ENCODE measurements around the gene NYNRIN. TPM values are rescaled to one million over a fixed set of nuclear protein-coding genes. Genes with fewer than 3 reads are reported as not detected.

Gene NYNRIN
- total RNA-seq, 4 donors from 2014 or later: 6.9 to 19.9 (median 11.5) TPM

DNA sequence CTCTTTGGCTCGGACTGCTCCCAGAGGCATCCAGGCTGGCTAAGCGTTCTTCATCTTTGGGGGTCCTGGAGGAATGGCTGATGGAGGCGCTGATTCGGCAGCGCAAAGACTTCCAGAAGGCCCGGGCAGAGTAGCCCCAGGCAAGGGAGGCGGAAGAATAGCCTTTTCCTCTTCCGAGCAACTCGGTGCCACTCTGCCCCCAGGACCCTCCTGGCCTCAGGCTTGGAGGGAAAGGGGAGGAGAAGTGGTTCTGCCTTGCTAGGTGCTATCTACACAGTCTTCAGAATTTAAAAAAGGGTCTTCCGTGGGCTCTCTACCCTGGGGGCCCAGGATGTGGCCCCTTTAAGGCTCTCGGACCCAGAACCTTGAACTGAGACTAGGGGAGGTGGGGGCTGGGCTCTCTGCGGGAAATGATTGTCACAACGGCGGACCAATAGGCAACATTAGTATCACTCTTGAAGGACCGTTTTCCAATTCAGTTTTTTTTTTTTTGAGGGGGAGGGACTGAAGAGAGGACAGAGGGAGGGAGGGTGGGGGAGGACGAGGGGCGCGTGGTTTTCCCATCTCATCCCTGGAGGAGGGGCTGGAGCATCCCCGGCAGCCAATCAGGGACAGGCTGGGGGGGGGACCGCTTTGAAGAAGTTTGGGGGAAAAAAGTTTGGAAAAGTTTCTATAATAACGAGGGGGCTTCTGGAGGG lies 31.1 kb upstream of the NYNRIN start, which contains the start of gene NFATC4:
Gene NFATC4 (plus strand): TSS at position 671 of the 698 bp plus-strand sequence. CDS start 157 bp downstream, outside the sequence.
- TF ChIP-seq POLR2AphosphoS5 (IDR thresholded peaks at IDR 0.05) (peak; percentile 3), POLR2A (IDR thresholded peaks at IDR 0.05) (no peak), EP300 (IDR thresholded peaks at IDR 0.05) (no peak)
- TF ChIP-seq, protein P1, sequence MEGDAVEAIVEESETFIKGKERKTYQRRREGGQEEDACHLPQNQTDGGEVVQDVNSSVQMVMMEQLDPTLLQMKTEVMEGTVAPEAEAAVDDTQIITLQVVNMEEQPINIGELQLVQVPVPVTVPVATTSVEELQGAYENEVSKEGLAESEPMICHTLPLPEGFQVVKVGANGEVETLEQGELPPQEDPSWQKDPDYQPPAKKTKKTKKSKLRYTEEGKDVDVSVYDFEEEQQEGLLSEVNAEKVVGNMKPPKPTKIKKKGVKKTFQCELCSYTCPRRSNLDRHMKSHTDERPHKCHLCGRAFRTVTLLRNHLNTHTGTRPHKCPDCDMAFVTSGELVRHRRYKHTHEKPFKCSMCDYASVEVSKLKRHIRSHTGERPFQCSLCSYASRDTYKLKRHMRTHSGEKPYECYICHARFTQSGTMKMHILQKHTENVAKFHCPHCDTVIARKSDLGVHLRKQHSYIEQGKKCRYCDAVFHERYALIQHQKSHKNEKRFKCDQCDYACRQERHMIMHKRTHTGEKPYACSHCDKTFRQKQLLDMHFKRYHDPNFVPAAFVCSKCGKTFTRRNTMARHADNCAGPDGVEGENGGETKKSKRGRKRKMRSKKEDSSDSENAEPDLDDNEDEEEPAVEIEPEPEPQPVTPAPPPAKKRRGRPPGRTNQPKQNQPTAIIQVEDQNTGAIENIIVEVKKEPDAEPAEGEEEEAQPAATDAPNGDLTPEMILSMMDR (IDR thresholded peaks at IDR 0.05): no peak
- peak; percentile 57 for ATAC-seq
- H3K27ac ChIP-seq: peak within 1 kb of the TSS; percentile 95 to 99 (median 97)
- peaks cover 0 to 76% (median 19%) of the 10 kb centered on the region in 3 donors for H3K4me1 ChIP-seq
- WGBS, 2 donors (ENCODE audit: low coverage in 1 of 2): 0% methylated on average over 3 to 8 of the region's 21 CpGs
- H3K27me3 ChIP-seq: no peaks in the 10 kb centered on the region
- peaks cover 0 to 11% of the 10 kb centered on the region in 2 donors for H3K36me3 ChIP-seq
- H3K9me3 ChIP-seq: no peaks in the 10 kb centered on the region
- peak within 1 kb of the TSS; percentile 85 to 87 for H3K4me3 ChIP-seq

DNA sequence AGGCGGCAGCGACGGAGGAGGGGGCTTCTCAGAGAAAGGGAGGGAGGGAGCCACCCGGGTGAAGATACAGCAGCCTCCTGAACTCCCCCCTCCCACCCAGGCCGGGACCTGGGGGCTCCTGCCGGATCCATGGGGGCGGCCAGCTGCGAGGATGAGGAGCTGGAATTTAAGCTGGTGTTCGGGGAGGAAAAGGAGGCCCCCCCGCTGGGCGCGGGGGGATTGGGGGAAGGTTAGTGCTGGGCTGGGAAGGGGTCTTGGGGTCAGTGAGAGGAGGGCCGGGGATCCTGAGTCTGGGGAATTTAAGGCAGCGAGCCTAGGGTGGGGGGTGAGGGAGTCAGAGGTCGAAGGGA lies 30.6 kb upstream of the NYNRIN start:
- TF ChIP-seq POLR2A (IDR thresholded peaks at IDR 0.05) (peak in 1 of 2 donors; percentile 13), EP300 (IDR thresholded peaks at IDR 0.05) (no peak)
- H3K36me3 ChIP-seq: peaks cover 0 to 16% of the 10 kb centered on the region in 2 donors
- peaks cover 0 to 82% (median 19%) of the 10 kb centered on the region in 3 donors for H3K4me1 ChIP-seq
- H3K4me3 ChIP-seq: peak overlapping the region; percentile 85 to 87
- H3K9me3 ChIP-seq: no peaks in the 10 kb centered on the region
- peak overlapping the region; percentile 95 to 99 (median 97) for H3K27ac ChIP-seq
- ATAC-seq: no peak
- WGBS, 2 donors (ENCODE audit: low coverage in 1 of 2): 0 to 5% methylated on average over 4 to 10 of the region's 15 CpGs
- H3K27me3 ChIP-seq: no peaks in the 10 kb centered on the region

DNA sequence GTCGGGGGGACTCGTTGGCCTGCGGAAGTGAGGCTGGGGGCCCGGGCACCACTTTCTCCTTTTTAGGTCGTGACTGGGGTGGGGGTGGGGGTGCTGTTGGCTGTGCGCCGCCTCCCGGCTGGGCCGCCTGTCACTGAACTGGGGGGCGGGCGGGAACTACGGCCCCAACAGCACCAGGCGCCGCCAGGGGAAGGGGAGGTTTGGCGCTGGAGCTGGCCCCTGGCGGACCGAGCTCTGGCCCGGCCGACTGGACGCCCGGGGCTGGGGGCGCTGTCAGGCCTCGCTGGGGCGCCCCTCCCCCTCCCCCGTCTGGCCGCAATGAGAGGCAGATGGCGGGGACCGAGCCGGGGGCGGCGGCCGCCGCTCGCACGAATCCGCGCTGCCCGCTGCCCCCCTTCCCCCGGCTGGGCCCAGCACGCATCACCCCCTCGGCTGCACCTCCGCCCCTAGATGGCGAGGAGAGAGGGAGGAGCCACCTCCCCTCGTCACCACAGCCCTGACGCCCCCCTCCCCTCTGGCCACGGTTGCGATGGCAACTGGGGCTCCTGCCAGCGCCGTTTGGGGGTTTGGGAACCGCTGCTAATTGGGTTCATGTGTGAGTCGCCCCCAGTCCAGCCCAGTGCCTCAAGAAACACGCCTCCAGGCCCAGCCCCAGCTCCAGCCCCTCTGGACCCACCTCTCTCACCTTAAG lies 30.1 kb upstream of the NYNRIN start:
- Histone ChIP-seq H3K4me3 (peak overlapping the region; percentile 85 to 87), H3K4me1 (peaks cover 0 to 82% (median 19%) of the 10 kb centered on the region in 3 donors), H3K27me3 (no peaks in the 10 kb centered on the region), H3K27ac (peak overlapping the region; percentile 95 to 99 (median 97)), H3K9me3 (no peaks in the 10 kb centered on the region), H3K36me3 (peaks cover 0 to 21% of the 10 kb centered on the region in 2 donors)
- peak; percentile 27 to 46 for TF ChIP-seq POLR2A (IDR thresholded peaks at IDR 0.05)
- no peak for TF ChIP-seq EP300 (IDR thresholded peaks at IDR 0.05)
- peak; percentile 8 for TF ChIP-seq POLR2AphosphoS5 (IDR thresholded peaks at IDR 0.05)
- TF ChIP-seq, protein P1 (IDR thresholded peaks at IDR 0.05): peak in 1 of 4 experiments; percentile 34
- no peak for ATAC-seq
- WGBS, 2 donors (ENCODE audit: low coverage in 1 of 2): 7% methylated on average over 5 of the region's 52 CpGs; no CpG with 5 or more reads in 1 of the 2 donors

DNA sequence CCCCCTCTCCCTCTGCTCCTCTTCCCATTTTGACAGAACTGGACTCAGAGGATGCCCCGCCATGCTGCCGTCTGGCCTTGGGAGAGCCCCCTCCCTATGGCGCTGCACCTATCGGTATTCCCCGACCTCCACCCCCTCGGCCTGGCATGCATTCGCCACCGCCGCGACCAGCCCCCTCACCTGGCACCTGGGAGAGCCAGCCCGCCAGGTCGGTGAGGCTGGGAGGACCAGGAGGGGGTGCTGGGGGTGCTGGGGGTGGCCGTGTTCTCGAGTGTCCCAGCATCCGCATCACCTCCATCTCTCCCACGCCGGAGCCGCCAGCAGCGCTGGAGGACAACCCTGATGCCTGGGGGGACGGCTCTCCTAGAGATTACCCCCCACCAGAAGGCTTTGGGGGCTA lies 29.3 kb upstream of the NYNRIN start:
- H3K4me3 ChIP-seq: peak overlapping the region in 1 of 2 donors; percentile 85
- TF ChIP-seq, protein P1 (IDR thresholded peaks at IDR 0.05): no peak
- TF ChIP-seq POLR2A (IDR thresholded peaks at IDR 0.05) (no peak), POLR2AphosphoS5 (IDR thresholded peaks at IDR 0.05) (no peak), EP300 (IDR thresholded peaks at IDR 0.05) (no peak)
- H3K36me3 ChIP-seq: peaks cover 0 to 29% of the 10 kb centered on the region in 2 donors
- no peak for ATAC-seq
- peak overlapping the region; percentile 95 to 99 (median 97) for H3K27ac ChIP-seq
- H3K4me1 ChIP-seq: peaks cover 0 to 82% (median 19%) of the 10 kb centered on the region in 3 donors
- H3K27me3 ChIP-seq: no peaks in the 10 kb centered on the region
- WGBS, 2 donors (ENCODE audit: low coverage in 1 of 2): 65% methylated on average over 7 of the region's 20 CpGs; no CpG with 5 or more reads in 1 of the 2 donors
- H3K9me3 ChIP-seq: no peaks in the 10 kb centered on the region

DNA sequence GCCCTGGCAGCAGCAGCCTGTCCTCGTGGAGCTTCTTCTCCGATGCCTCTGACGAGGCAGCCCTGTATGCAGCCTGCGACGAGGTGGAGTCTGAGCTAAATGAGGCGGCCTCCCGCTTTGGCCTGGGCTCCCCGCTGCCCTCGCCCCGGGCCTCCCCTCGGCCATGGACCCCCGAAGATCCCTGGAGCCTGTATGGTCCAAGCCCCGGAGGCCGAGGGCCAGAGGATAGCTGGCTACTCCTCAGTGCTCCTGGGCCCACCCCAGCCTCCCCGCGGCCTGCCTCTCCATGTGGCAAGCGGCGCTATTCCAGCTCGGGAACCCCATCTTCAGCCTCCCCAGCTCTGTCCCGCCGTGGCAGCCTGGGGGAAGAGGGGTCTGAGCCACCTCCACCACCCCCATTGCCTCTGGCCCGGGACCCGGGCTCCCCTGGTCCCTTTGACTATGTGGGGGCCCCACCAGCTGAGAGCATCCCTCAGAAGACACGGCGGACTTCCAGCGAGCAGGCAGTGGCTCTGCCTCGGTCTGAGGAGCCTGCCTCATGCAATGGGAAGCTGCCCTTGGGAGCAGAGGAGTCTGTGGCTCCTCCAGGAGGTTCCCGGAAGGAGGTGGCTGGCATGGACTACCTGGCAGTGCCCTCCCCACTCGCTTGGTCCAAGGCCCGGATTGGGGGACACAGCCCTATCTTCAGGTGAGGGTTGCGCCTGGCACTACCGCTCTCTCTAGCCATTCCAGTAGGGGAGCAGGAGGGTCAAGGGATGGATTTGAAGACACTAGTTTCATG lies 28.7 kb upstream of the NYNRIN start:
- no peaks in the 10 kb centered on the region for H3K9me3 ChIP-seq
- peaks cover 0 to 35% of the 10 kb centered on the region in 2 donors for H3K36me3 ChIP-seq
- no CpG with 5 or more reads among the region's 32 CpGs for WGBS, 2 donors (ENCODE audit: low coverage in 1 of 2)
- peak overlapping the region in 3 of 4 donors; percentile 95 to 99 (median 97) for H3K27ac ChIP-seq
- H3K4me3 ChIP-seq: no peak overlapping the region
- peaks cover 0 to 78% (median 16%) of the 10 kb centered on the region in 3 donors for H3K4me1 ChIP-seq
- ATAC-seq: no peak
- TF ChIP-seq POLR2AphosphoS5 (IDR thresholded peaks at IDR 0.05): no peak
- TF ChIP-seq, protein P1 (IDR thresholded peaks at IDR 0.05): no peak
- no peak for TF ChIP-seq EP300 (IDR thresholded peaks at IDR 0.05)
- no peak for TF ChIP-seq POLR2A (IDR thresholded peaks at IDR 0.05)
- H3K27me3 ChIP-seq: no peaks in the 10 kb centered on the region
